Spinal cord (tissue), 10 donors: ENCODE data around the gene IQSEC2. TPM values are rescaled to one million over a fixed set of nuclear protein-coding genes. Genes with fewer than 3 reads are reported as not detected.

Source experiments
- DNase-seq, 6 donors: peaks; one replicate each; pipeline versions ENCODE4 v3.0.0 to v3.0.0-alpha.2; 2013 to 2015; ENCODE audit warnings: low spot score in 6 of 6, low read depth in 4 of 6
- H3K27ac ChIP-seq: one replicate; pipeline ENCODE4 v1.5.1; 2013; ENCODE audit warnings: low read depth, low read length, control low read depth
- H3K27me3 ChIP-seq: one replicate; pipeline ENCODE4 v1.6.1; 2013; ENCODE audit warnings: low read length; ENCODE audit not compliant: control insufficient read depth, insufficient read depth
- H3K36me3 ChIP-seq: one replicate; pipeline ENCODE4 v1.6.1; 2013; ENCODE audit warnings: low read length; ENCODE audit not compliant: control insufficient read depth, insufficient read depth
- H3K4me1 ChIP-seq: one replicate; pipeline ENCODE4 v1.6.1; 2013; ENCODE audit warnings: low read length; ENCODE audit not compliant: control insufficient read depth, insufficient read depth
- H3K4me3 ChIP-seq: one replicate; pipeline ENCODE4 v1.5.1; 2013; ENCODE audit warnings: low read depth, low read length, control low read depth
- H3K9me3 ChIP-seq: one replicate; pipeline ENCODE4 v1.6.1; 2013; ENCODE audit warnings: low read length; ENCODE audit not compliant: control insufficient read depth, insufficient read depth
- WGBS: methylation state at CpG from one replicate; pipeline ENCODE4 v1.1.5; 2013; ENCODE audit warnings: missing lambda C conversion rate; ENCODE audit not compliant: insufficient coverage; 5-methylcytosine and 5-hydroxymethylcytosine counted together
- long read RNA-seq, 4 donors: transcript quantifications; one replicate each; lab custom pipeline, GENCODE V29; 2026
- polyA plus RNA-seq, 2 donors: library from polyadenylated mRNA; unstranded; fragments of 120-200 nt; gene quantifications; one replicate each; pipeline ENCODE4 v1.2.1, GENCODE V29; 2013; ENCODE audit not compliant: insufficient read length in 2 of 2
- total RNA-seq, 2 donors: library from RNA; depleted of rRNA in 1 of 2; stranded (reverse); fragments of 120-200 nt in 1 of 2; fragments of >200 nt in 1 of 2; gene quantifications; one replicate each; pipeline versions ENCODE4 v1.2.3 to v1.2.4, GENCODE V29; 2013 to 2014
- donor health status: healthy.

Gene IQSEC2
- 10 to 100 TPM; 11.8 to 13.6 TPM for total RNA-seq
- 10 to 100 TPM; 44.0 to 47.8 TPM for polyA plus RNA-seq
- long read RNA-seq, donor 1 = 0 reads
- long read RNA-seq, donor 2 = 0 reads
- long read RNA-seq, donor 3, partial matches to known transcripts = 0 of 1 reads
- long read RNA-seq, donor 3, other reads (novel, unspliced or antisense) = 0 of 1 reads
- long read RNA-seq, donor 4, partial matches to known transcripts = 0 of 3 reads
- long read RNA-seq, donor 4, other reads (novel, unspliced or antisense) = 0 of 3 reads

DNA sequence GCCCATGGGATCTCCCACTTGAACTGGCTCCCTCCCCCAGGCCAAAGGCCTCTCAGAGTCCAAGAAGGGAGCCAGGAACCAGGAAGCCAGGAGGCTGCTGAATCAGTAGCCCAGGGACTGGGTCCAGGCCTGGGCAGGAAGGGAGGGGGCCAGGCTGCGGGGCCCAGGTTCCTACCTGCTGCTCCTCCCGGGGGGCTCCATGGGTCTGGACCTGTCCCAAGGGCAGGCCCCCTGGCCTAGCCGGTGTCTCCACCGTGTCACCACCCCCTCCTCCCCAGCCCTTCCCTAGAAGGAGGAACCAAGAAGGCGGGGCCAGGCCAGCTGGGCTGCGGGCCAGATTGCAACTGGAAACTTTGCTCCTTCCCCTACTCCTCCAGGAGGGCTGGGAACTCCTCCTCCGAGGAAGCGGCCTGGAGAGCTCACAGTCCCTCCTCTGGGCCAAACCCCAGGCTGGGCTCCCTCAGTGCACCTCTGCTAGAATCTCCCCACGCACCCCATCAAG, at the start of gene IQSEC2:
TSS of gene IQSEC2 (minus strand) at position 264 of the 502 bp plus-strand sequence.
- Histone ChIP-seq H3K27ac (peak within 1 kb of the TSS; percentile 69), H3K4me3 (peak within 1 kb of the TSS; percentile 16), H3K9me3 (no peaks in the 10 kb centered on the region), H3K27me3 (peaks cover 46% of the 10 kb centered on the region), H3K4me1 (peaks cover 39% of the 10 kb centered on the region), H3K36me3 (peaks cover 2% of the 10 kb centered on the region)
- WGBS = 15% methylated on average over 8 of the region's 9 CpGs
- peak in 3 of 6 donors; percentile 44 to 86 (median 53) for DNase-seq

DNA sequence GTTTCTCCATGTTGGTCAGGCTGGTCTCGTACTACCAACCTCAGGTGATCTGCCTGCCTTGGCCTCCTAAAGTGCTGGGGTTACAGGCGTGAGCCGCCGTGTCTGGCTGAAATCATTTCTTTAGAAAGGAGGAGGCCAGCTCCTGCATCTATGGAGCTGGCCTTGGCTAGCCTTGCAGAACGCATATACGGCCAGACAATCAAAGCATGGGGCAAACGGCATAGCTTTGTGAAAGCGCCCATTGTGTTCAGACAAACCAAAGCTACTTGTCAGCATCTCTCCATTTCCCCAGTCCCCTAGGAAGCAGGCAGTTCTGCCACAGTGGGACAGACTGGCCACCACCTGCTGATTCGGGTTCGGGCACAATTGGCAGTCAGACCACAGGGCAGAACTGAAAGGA, 48.9 kb upstream of the IQSEC2 start:
- DNase-seq = no peak
- H3K27ac ChIP-seq = no peak overlapping the region
- 55% methylated on average over 10 of the region's 10 CpGs for WGBS
- no peaks in the 10 kb centered on the region for H3K9me3 ChIP-seq
- H3K4me3 ChIP-seq = no peak overlapping the region
- no peaks in the 10 kb centered on the region for H3K36me3 ChIP-seq
- H3K27me3 ChIP-seq = peaks cover 61% of the 10 kb centered on the region
- H3K4me1 ChIP-seq = no peaks in the 10 kb centered on the region

DNA sequence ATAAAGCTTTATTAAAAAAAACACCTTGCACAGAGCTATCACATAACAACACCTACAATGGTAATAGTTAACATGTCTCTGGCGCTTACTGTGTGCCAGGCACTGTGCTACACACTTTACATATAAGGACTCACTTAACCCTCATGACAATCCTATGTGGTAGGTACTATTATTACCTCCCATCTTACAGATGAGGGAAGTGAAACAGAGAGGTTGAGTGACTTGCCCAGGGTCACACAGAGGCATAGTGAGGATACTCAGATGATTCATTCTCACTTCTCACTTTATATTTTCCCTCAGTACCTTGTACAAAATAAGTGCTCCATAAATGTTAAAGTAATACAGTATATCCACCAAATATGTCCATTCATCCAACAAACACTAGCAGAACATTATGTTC, 43.4 kb upstream of the IQSEC2 start:
- no peaks in the 10 kb centered on the region for H3K36me3 ChIP-seq
- H3K4me1 ChIP-seq = peaks cover 17% of the 10 kb centered on the region
- WGBS = no CpG with 5 or more reads among the region's 1 CpG
- no peaks in the 10 kb centered on the region for H3K9me3 ChIP-seq
- DNase-seq = no peak
- no peak overlapping the region for H3K27ac ChIP-seq
- H3K27me3 ChIP-seq = peaks cover 75% of the 10 kb centered on the region
- H3K4me3 ChIP-seq = no peak overlapping the region

DNA sequence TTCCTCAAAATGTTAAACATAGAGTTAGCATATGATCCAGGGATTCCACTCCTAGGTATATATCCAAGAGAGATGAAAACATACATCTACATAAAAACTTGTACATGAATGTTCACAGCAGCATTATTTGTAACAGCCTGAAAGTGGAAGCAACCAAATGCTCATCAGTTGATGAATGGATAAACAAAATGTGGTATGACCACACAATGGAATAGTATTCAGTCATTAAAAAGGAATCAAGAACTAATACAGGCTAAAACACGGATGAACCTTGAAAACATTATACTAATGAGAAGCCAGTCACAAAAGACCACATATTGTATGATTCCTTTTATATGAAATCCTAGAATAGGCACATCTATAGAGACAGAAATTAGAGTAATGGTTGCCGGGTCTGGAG, 42.7 kb upstream of the IQSEC2 start:
- Histone ChIP-seq H3K36me3 (no peaks in the 10 kb centered on the region), H3K27me3 (peaks cover 77% of the 10 kb centered on the region), H3K9me3 (no peaks in the 10 kb centered on the region), H3K4me1 (peaks cover 23% of the 10 kb centered on the region), H3K4me3 (no peak overlapping the region), H3K27ac (no peak overlapping the region)
- DNase-seq = no peak
- WGBS = no CpG with 5 or more reads among the region's 2 CpGs

DNA sequence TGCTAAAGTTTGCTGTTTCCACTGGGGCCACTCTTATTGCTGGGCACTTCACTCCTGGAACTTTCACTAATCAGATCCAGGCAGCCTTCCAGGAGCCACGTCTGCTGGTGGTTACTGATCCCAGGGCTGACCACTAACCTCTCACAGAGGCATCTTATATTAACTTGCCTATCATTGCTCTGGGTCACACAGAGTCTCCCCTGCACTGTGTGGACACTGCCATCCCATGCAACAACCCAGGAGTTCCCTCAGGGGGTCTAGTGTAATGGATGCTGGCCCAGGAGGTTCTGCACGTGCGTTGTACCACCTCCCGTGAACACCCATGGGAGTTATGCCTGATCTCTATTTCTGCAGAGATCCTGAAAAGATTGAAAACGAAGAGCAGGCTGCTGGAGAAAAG, 41.8 kb upstream of the IQSEC2 start:
- DNase-seq = no peak
- peaks cover 32% of the 10 kb centered on the region for H3K4me1 ChIP-seq
- H3K27me3 ChIP-seq = peaks cover 77% of the 10 kb centered on the region
- WGBS = 56% methylated on average over 5 of the region's 5 CpGs
- no peak overlapping the region for H3K27ac ChIP-seq
- H3K4me3 ChIP-seq = no peak overlapping the region
- no peaks in the 10 kb centered on the region for H3K36me3 ChIP-seq
- H3K9me3 ChIP-seq = no peaks in the 10 kb centered on the region

- no peak for DNase-seq
- Histone ChIP-seq H3K27ac (no peak overlapping the region), H3K4me1 (peaks cover 41% of the 10 kb centered on the region), H3K9me3 (no peaks in the 10 kb centered on the region), H3K4me3 (no peak overlapping the region), H3K27me3 (peaks cover 80% of the 10 kb centered on the region), H3K36me3 (no peaks in the 10 kb centered on the region)
- 20% methylated on average over 4 of the region's 6 CpGs for WGBS
Measured at GRCh38 chrX:53321943-53322497, 40.6 kb upstream of the IQSEC2 start.

GRCh38 chrX:53321230-53321942, 40.0 kb upstream of the IQSEC2 start:
- Histone ChIP-seq H3K27me3 (peaks cover 79% of the 10 kb centered on the region), H3K27ac (no peak overlapping the region), H3K4me1 (peaks cover 48% of the 10 kb centered on the region), H3K36me3 (no peaks in the 10 kb centered on the region), H3K9me3 (no peaks in the 10 kb centered on the region), H3K4me3 (no peak overlapping the region)
- DNase-seq = peak in 2 of 6 donors; percentile 40 to 48
- 3% methylated on average over 40 of the region's 56 CpGs for WGBS

- peaks cover 50% of the 10 kb centered on the region for H3K4me1 ChIP-seq
- H3K36me3 ChIP-seq = no peaks in the 10 kb centered on the region
- peaks cover 77% of the 10 kb centered on the region for H3K27me3 ChIP-seq
- no peaks in the 10 kb centered on the region for H3K9me3 ChIP-seq
- no peak overlapping the region for H3K27ac ChIP-seq
- peak overlapping the region; percentile 48 for H3K4me3 ChIP-seq
- WGBS = 4% methylated on average over 75 of the region's 75 CpGs
- peak in 2 of 6 donors; percentile 17 to 20 for DNase-seq
Measured at GRCh38 chrX:53320543-53321229, 39.3 kb upstream of the IQSEC2 start.
